Pons (tissue), 1 donor: ENCODE data around the gene XG.
A peak's percentile ranks its signal among the peaks of the same experiment; 100 is the strongest.

ENCODE experiments used
- DNase-seq: peaks from one replicate; pipeline ENCODE4 v3.0.0-alpha.2; 2016; ENCODE audit warnings: low spot score

XG gene

DNA sequence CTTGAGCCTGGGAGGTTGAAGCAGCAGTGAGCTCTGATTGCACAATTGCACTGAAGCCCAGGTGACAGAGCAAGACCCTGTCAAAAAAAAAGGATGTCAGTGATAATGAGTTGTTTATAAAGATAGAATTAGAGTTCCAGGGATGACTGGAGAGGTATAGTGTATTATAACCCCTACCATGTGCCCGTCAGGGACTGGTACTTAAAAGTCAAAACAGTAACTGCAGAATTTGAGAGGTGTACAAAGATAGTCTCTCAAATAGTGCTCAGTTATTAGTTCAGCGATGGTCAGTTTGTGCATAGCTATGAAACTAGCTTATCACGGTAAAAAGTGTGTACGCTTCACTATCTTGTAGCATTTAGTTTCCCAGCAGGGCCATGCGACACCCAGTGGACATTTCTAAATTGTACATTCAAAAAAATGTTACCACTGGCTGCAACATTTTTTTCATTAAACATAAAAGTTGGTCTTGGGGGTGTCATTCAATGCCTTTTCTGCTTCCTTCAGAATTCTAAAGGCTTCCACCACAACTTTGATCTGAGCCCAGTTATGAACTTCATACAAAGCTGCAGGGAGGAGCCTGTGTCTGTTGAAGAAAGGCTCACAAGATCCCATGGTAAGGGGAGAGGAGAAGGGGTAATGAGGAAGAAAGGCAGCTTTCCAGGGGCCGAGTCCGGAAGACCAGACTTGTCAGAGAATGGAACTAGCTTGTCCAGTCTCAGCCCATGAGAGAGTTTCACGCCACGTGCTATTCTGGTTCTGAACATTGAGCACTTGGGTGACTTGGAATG lies 67.7 kb downstream of the XG start:
- DNase-seq = no peak

DNA sequence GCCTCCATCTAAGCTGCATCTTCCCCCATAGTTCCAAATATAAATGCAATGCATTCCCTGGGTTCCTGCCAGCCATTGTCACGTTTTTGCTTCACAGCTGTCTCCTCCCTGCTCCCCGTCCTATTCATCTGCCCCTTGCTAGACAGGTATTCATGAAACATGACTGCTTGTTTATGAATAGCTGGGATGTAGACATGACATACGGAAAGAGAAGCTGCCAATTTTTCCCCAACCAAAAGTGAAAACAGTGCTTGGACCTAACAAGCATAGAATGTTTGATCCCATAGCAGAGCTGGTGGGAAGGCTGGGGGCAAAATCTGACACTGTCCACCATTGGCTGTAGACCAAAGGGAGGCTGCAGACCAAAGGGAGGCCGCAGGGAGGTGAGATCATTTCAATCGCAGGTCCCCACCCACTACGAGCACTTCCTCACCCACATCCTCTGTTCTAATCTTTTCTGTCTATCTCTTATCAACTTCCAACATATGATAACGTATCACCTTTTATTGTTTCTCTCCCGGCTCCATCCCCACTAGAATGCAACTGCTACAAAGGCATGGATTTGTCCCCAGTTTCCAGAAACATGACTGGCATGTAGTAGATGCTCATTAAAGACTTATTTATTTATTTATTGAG lies 68.4 kb downstream of the XG start:
- DNase-seq = no peak

DNA sequence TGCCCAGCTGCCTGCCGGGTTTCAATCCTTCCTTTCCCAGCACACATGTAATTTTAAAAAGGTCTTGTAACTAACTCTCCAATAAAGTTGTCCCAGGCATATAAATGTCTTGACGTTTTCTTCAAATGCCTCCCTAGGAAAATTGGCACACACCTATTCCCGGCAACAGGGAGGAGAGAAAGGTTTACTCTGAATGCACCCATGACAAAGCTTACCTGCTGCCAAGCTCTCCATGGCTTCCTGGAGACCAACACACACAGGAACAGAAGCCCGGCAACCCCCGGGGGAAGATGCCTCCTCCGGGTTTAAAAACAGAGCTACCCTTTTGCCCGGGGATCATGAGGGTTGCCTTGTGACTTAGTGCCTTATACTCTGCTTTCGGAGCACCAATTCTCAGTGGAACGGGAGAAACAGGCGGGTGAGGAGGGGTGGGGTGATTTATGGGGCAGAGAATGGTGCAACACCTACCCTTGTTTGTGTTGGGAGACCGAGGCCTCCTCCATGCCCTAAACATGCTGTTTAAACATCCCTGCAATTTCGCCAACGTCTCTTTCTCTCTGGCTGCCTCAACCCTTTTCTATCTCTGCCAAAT lies 72.1 kb downstream of the XG start:
- DNase-seq = peak; percentile 3

DNA sequence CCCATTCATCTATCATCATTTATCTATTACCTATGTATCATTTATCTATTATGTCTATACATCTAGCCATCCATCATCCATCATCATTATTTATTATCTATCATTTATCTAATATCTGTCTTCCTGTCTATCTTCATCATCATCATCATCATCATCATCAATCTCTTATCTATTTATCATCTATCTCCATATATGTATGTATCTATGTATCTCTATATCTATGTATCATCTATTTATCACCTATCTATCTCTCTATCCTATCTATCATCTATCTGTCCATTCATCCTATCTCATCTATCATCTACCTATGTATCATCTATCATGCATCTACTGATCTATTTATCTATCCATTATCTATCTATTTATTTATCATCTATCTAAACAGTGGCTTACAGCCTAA lies 73.0 kb downstream of the XG start:
- no peak for DNase-seq

DNA sequence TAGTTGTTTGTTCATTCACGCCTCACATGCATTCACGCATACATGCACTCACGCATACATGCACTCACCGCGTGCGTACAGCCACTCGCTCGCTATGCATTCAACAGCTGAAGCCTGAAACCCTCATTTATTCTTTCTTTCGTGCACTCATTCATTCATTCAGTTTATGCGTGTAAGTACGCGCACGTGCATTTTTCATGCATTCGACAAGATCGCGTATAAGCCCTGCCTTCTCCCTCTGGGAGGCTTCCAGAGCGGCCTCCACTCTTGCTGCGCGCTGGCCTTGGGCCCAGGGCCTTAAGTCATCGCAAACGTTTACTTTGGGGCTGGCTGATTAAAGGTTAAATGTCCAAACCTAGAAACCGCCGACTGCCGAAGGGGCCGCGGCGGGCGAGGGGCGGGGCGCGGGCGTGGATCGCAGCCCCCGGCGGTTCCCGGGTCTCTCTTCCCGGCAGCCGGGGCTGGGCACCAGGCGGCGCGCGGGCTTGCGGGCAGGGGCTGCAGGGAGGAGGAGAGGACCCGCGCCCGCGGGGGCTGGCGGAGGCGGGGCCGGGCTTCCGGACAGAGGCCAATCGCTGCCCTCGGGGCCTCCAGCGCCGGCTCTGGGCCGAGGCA lies 76.6 kb downstream of the XG start, which contains the start of gene GYG2:
Gene GYG2, plus strand, starts transcription at position 587 of the 615 bp plus-strand sequence. CDS start 1,259 bp downstream, outside the sequence.
- DNase-seq = no peak

DNA sequence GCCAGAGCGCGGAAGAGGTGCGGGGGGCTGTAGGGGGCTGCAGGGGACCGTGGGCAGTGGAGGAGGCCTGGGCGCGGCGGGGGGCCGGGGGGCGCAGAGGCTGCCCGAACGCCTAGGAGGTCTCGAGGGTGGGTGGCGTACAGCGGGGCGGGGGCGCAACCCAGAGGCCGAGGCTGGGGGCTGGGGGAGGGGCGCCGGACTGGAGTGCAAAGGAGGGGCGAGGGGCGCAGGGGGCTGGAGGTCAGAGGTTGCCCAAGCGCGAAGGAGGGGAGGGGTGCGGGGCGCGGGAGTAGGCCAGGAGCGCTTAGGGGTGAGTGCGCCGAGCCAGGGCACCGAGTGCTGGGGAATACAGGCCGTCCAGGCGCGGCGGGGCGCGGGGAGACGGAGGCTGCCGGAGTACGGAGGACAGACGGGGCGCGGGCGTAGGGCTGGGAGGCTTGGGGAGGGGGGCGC lies 77.1 kb downstream of the XG start:
- DNase-seq = no peak

DNA sequence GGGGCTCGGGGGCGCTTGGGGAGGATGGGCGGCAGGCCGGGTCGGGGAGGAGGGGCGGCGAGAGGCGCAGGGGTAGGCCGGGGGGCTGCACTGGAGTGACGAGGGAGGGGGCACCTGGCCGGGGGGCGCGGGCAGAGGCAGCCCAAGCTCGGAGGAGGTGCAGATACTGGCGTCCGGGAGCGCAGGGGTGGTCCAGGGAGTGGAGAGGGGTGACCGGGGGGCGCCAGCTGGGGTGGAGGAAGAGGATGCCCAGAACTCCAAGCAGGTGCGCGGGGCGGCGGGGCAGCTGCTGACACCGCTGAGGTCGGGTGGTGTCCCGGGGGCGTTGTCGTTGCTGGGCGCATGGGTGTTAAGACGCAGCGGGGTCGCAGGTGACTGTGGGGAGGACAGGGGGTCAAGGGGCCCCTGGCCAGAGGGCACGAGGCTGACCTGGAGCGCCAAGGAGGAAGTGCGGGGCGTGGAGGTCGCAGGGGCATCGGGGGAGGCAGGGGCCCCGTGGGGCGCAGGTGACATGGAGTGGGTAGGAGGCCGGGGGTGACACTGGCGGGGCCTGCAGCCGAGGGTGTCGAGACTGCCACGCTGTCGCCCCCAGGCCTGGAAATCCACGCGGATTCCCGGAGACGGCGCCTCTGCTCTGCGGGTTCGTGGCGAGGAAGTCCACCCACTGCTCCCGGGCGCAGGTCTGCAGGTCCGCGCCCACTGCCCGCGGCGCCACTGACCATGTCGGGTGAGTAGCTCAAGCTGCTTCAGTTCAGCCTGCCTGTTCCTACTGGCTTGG lies 77.8 kb downstream of the XG start:
- DNase-seq = no peak

DNA sequence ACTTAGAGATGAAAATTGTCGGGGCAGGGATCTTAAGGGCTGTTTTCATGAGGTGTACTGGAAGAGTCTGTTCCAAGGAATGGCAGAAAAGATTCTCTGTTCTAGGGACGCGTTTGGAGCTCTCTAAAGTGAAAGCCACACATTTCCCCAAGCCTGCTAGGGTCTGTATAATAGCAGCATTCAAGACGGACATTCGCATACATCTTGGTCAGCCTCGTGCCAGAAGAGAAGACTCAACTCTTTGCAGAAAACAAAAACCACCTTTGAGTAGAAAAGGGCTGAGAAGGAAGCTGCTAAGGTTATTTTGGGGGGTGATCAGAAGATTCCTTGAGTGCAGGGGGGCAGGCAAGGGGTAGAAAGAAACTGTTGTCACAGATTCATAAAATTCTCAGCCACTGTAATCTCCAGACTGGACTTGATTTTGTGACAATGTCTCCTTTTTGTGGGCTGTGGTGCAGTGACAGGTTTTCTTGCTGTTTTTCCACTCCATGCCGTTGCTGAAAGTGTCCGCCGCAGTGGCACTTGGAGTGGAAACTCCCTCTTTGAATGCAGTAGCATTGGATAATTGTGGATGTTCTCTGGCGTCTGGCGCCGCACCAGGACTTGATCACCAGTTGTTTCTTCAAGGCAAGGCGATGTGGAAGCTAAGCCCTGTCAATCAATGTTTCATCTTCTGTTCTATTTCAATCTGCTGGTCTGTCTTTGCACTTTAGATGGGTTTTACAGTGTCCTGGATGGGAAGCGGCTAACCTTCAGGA lies 79.8 kb downstream of the XG start:
- DNase-seq = no peak

DNA sequence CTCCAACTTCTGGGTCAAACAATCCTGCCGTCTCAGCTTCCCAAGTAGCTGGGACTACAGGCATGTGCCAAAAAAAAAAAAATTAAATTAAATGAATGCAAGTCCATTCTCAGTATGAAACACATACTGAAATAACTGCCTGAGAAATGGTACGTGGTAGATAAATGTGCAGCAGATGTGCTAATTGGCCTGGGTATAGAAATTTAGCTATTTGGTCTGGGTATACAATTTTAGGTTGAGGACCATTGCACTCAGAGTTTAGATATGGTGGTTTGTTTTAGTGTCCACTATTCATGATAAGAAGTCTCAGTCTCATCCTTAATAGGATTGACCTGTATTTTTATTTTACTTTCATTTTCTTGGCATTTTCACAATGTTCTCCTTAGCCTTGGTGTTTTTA lies 86.1 kb downstream of the XG start:
- DNase-seq = no peak

DNA sequence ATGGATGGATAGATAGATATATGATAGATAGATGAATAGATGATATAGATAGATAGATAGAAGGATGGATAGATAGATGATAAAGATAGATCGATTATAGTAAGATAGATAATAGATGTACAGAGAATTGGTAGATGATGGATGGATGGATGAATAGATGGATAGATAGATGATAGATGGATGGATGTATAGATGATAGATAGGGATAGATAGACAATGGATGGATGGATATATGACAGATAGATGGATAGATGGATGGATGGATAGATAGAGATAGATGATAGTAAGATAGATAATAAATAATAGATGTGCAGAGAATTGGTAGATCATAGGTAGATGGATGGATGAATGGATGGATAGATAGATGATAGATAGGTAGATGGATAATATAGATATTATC lies 89.1 kb downstream of the XG start:
- DNase-seq = no peak

DNA sequence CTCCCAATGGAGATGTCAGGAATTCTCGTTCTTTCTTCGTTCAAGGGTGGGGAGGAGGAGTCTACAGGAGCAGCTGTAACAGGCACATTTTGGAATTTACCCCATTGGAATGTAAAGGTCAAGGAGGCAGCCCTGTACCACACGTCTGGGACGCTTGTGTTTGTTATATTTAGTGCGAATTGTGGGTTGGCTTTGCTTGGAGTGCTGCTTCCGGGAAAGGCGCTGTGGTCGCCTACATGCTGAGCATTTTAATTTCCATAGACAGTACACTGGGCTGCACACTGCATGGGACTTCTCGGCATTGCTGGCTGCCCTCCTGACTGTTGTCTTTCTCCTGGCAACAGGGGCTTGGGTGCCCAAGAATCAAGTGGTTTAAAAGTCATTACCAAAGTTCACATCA lies 89.7 kb downstream of the XG start:
- no peak for DNase-seq

DNA sequence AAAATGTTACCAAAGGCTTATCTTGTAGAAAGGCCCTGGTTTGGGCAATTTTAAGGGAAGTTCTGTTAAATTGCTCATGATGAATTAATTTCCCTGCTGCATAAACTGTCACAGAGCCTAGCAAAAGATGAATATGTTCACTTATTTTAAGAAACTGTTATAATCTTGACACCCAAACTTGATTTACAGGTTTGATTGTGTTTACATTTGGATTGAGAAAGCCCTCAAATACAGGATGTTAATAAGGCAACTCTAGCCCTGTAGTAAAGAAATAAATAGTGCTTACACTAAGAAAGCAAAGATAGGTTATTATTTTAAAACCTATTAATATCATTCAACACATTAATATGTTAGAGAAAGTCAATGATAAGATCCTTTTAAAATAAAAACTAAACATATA lies 95.2 kb downstream of the XG start:
- no peak for DNase-seq

DNA sequence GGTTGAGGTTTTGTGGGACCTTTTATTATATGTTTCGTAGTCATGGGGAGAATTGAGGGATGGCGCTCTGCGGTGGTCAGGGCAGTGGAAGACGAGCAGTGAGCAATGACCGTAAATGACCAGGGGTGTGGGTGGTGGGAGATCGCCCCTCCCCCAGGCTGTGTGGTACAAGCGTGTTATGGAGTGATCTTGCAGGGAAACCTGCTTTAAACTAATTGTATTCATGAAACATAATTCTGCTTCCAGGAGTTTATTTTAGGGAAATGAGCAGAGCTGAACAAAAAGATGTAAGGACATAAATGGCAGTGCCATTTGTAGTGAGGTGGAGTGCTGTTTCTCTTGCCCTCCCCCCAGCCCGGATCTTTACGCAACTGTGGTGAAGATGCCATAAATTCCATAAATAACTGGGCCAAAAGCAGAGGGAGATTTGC lies 97.0 kb downstream of the XG start:
- no peak for DNase-seq

DNA sequence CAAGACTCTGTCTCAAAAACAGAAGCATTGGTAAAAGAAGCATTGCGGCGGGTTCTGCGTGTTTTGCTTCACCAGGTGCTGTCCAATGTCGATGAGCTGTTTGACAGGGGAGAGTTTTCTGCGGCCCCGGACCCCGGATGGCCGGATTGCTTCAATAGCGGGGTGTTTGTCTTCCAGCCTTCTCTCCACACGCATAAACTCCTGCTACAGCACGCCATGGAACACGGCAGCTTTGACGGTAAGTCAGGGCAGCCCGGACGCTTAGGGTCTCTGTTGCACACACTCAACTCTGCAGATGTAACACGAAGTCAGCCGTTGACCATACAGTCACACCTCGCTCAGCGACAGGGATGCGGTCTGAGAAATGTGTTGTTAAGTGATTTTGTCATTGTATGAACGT lies 103.1 kb downstream of the XG start:
- no peak for DNase-seq

DNA sequence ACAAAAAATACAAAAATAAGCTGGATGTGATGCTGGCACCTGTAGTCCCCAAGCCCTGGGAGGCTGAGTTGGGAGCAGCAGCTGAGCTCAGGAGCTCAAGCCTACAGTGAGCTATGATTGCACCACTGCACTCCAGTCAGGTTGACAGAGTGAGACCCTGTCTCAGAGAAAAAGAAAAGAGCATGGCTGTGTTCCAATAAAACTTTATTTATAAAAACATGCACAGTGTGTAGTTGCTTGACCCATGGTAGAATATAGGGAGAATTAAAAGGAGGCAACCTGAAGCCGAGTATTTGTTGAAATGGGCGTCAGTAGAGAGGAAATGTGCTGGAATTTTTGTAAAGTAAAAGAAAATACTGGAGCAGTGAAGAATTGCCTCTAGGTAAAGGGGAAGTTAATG lies 103.9 kb downstream of the XG start:
- no peak for DNase-seq

DNA sequence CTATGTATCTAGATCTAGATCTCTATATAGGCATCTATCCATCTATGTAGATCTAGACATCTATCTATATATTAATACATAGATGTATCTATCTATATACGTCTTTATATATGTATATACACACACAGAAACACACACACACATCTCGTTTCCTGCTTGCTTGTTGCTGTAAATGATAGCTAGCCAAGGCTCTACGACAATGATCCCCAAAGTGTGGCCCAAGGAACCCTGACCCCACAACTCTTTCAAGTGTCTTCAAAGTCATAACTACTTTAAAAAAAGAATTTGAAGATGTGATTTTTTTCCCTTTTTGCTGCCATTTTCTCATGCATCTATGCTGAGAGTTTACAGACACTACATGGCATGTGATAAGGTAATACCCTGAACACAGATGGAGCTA lies 105.7 kb downstream of the XG start:
- no peak for DNase-seq

DNA sequence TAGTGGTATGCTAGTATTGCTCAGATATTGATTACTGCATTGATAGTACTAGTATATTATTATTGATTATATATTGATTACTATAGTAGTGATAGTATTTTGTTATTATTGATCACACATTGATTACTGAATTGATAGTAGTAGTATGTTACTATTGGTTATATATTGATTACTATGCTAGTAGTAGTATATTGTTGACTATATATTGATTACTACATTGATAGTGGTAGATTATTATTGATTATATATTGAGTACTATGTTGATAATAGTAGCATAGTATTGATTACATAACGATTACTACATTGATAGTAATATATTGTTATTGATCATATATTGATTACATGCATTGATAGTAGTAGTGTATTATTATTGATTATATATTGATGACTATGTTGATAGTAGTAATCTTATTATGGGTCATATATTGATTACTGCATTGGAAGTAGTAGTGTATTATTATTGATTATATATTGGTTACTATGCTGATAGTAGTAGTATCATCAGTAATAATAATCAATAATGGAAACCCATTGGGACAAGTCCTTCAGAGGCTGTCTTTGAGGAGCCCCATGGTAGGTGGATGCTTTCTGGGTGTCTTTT lies 107.5 kb downstream of the XG start:
- no peak for DNase-seq

DNA sequence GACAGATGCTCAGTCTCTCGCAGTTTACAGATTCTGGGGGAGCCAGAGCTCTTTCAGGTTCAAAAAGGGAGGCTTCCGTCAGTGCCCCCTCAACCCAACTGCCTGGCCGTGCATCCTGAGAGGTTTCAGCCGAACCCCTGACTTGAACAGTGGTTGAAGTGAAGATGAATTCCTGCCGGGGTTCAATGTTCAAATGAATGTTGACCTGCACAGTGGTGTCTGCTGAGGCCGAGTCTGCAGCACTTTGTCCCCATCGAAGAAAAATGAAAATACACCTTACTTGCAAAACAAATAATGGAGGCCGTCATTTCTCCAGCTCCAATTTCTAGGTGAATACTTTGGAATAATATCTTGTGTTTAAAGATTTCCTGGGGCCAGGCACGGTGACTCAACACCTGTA lies 110.6 kb downstream of the XG start:
- DNase-seq = no peak

DNA sequence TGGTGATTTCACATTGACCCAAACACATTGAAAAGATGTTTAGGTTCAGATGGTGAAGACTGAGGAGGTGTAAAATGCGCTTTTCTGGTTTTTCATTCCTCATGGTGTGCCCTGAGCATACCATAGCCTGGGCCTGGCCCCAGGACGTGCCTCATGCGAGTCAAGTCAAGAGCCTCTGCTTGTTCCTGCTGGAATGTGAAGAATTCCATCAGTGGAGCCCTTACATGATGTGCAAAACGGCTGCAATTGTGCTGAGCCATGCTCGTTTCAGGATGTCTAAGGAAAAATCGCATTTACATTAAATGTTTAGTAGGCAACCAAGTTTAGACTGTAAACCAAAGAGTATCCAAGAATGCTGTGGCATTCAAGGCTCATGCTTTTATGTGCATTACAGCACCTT lies 111.8 kb downstream of the XG start:
- DNase-seq = no peak
